Measurements from ENCODE around the gene ADI1.

DNA sequence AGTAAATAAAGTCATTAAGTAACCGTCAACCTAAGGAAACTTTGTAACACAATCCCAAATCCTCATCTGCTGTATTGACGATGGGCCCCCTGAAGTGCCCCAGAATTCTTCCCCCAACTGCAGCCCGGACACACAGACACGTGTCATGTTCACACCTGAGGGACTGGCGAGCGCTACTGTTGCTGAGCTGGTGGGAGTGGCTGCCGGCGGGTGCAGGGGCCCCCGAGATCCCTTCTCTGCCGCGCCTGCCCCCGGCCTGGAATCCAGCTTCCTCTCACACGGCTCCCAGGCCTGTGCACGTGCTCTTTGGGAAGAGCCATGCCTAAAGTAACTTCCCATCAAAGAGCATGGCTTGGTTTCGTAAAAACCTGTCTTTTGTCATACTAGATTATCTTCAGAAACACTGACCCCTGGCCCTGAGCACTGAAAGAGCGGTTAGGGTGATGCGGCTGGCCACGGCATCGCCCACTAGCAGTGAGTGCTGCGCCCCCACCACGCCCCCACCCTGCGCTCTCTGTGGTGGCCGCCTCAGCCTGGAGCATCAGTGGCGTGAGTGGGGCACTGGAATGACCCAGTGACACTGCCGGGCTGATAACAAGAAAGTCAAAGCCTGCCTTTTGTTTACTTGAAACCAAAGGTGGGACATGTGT, 56.0 kb downstream of the ADI1 start:
- no peak for TF ChIP-seq POLR2A (IDR thresholded peaks at IDR 0.05; ENCODE audit: low read depth, low read length)
- no peak for TF ChIP-seq POLR2AphosphoS5 (IDR thresholded peaks at IDR 0.05; ENCODE audit: low read depth, low read length)

All from GM12892 (cell line).